ENCODE measurements around the gene FAHD2A.
"Not testable (repeated sequence)": the region's sequence is repeated elsewhere in the genome, so short reads cannot be mapped to it uniquely, and the experiment has no call there.

FAHD2A gene

GRCh38 chr2:95402370-95403203 is at the start of gene FAHD2A:
FAHD2A (plus strand) TSS chr2:95402708; CDS start chr2:95405559, 2,851 bp downstream.
- peak; percentile 52 to 98 (median 92) for DNase-seq

DNA sequence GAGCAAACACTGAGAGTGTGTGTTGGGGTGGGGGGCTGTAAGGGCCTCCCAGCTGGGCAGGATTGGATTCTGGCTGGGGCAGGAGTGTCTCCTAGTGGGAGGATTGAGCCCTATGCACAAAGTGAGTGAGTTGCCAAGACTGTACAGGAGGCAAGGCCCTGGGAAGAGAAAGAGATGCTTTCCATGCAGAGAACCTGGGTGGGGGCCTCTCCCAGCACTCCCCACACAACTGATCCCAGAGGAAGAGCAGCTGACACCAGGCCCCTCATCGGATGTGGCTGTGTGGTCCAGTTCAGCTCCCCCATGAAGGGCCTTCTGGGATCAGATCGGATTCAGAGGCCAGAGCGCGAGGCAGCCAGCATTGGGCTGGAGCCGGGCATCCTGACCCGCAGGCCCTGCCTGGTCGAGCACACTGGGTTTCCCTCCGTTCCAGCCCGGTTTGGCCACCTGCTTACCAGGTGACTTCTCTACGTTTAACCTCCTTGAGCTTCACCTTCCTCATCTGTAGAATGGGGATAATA is 49.4 kb upstream of the FAHD2A start:
- no peak for DNase-seq

GRCh38 chr2:95353613-95354468 is 48.7 kb upstream of the FAHD2A start:
- DNase-seq = no peak

DNA sequence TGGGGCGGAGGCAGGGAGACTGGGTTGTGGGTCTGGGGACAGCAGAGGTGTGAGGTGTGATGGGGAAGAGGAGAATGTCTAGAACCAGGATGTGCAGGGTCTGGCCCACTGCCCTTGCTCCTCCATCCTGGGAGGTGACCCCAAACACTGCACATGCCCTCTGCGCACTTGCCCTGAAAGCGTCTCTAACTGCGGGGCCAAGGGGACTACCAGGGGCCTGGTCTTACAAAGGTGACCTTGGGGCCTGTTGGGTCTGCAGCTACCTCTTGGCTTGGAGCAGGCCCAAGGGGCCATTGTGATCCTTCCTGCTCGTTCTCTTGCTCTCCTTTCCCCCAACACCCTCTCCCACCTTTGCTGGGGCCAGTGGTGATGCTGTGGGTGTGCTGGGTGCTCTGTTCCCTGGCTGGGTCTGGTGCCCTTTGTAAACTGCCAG is 48.0 kb upstream of the FAHD2A start:
- DNase-seq = no peak

DNA sequence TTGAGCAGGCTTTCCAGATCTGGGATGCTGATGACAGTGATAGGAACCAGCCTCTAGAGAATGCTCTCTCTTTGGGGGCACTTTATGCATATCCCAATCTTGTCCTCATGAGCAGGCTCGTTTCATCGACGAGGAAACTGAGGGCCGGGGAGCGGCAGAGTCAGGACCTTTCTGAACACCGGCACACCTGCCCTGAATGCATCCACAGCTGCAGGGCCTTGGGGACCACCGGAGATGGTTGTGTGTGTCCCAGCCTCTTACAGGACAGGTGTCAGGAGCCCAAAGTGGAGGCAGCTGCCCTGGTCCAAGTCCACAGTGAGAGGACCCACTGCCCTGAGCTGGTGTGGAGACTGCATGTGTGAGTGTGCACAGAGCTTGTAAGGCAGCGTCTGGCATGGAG is 47.6 kb upstream of the FAHD2A start:
- DNase-seq = no peak

GRCh38 chr2:95355486-95355885 is 47.0 kb upstream of the FAHD2A start:
- DNase-seq = not testable (repeated sequence)

GRCh38 chr2:95356821-95357700 is 45.4 kb upstream of the FAHD2A start:
- no peak for DNase-seq

- no peak for DNase-seq
Measured at GRCh38 chr2:95357717-95358280, 44.7 kb upstream of the FAHD2A start.

DNA sequence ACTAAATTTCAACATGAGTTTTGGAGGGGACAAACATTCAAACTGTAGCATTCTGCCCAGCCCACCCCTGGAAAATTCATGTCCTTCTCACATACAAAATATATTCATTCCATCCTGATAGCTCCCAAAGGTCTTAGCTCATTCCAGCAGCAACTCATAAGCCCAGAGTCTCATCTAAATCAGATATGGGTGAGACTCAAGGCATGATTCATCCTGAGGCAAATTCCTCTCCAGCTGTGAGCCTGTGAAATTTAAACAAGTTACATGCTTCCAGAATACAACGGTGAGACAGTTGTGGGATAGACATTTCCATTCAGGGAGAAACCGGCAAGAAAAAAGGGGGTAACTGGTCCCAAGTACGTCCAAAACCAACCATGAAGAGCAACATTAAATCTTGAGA is 43.5 kb upstream of the FAHD2A start:
- no peak for DNase-seq

GRCh38 chr2:95359501-95359930 is 43.0 kb upstream of the FAHD2A start:
- no peak for DNase-seq

DNA sequence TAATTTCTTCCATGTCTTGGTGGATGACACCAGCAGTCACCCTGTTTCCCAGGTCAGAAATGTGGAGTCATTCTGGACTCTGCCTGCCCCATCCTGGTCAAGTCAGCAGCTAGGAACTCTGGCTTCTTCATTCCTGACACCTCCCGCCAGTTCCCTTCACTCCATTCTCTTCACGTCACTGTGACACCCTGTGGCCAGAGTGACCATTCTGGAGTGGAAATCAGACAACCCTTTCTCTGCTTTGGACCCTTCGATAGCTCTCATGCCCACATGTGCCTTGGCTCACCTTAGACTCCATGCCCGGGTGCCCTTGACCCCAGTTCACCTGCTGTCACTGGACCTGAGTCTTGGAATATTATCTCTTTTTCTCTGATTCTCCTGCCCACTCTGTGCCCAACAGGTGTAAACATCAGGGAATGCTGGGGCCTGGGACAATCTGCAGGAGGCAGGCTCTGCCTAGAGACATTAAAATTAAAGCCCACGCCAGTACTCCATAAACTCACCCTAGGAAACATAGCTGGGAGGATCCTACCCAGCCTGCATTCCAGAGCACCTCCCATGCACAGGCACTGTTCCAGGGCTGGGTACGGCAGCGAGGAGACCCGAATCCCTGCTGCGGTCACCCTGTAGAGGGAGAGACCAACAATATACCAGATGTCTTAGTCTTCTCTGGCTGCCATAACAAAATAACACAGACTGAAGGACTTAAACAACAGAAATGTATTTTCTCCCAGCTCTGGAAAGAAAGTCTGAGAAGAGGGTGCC is 41.1 kb upstream of the FAHD2A start:
- DNase-seq = no peak

DNA sequence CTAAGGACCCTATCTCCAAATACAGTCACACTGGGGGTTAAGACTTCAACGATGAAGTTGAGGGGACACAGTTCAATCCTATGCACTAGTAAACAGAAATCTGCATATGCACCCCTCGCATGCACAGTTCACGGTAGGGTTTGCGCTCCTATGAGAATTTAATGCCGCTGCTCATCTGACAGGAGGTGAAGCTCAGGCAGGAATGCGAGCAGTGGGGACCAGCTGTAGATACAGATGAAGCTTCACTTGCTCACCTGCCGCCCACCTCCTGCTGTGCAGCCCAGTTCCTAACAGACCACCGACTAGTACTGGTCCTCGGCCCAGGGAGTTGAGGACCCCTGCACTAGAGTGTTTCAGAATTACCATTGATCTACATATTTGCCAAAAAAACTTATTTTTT is 40.0 kb upstream of the FAHD2A start:
- DNase-seq = no peak

DNA sequence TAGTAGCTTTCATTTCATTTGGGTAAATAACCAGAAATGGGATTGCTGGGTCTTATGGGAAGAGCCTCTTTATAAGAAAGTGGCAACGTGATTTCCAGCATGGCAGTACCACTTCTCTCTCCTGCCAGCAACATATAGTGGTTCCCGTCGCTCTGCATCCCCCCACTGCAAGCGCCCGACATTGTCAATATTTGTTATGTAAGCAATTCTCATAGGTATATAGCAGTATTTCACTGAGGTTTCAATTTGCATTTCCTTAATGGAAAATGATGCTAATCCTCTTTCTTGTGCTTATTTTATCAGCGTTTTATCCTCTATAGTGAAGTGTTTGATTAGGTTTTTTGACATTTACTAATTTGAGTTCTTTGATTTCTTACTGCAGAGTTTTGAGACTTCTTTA is 36.0 kb upstream of the FAHD2A start:
- no peak for DNase-seq

GRCh38 chr2:95372216-95372829 is 30.2 kb upstream of the FAHD2A start:
- no peak for DNase-seq

GRCh38 chr2:95372845-95373244 is 29.7 kb upstream of the FAHD2A start:
- no peak for DNase-seq

DNA sequence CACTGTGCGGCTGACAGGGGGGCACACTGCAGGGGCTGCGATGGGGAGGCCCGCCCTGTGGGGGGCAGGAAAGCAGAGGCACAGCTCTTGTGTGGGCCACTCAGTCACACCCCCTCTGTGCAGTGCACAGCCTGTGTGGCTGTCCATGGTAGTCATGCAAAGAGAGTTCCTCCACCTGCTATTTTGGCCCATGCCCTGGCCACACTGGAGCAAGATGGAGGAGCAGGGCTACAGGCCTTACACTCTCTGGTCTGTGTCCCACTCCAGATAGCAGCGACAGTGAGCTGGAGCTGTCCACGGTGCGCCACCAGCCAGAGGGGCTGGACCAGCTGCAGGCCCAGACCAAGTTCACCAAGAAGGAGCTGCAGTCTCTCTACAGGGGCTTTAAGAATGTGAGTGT is 28.5 kb upstream of the FAHD2A start:
- no peak for DNase-seq

GRCh38 chr2:95374451-95374920 is 28.0 kb upstream of the FAHD2A start:
- no peak for DNase-seq

- peak in 1 of 58 donors; percentile 6 for DNase-seq
Measured at GRCh38 chr2:95374921-95375471, 27.5 kb upstream of the FAHD2A start.

All from anterior cingulate cortex (tissue), 58 donors.